ENCODE data around the gene YAP1.
"Not testable (repeated sequence)": the region's sequence is repeated elsewhere in the genome, so short reads cannot be mapped to it uniquely, and the experiment has no call there.

The YAP1 gene

GRCh38 chr11:102243399-102243884 lies 133.2 kb downstream of the YAP1 start:
- DNase-seq, result no peak

- no peak for DNase-seq
Observed at GRCh38 chr11:102244681-102245409, 134.6 kb downstream of the YAP1 start.

- no peak for DNase-seq
Observed at GRCh38 chr11:102251423-102251822, 141.2 kb downstream of the YAP1 start.

GRCh38 chr11:102252339-102252891 lies 142.2 kb downstream of the YAP1 start:
- DNase-seq, result no peak

GRCh38 chr11:102253020-102253715 lies 142.9 kb downstream of the YAP1 start:
- DNase-seq, result no peak

- DNase-seq, result no peak
Observed at GRCh38 chr11:102254047-102254446, 143.8 kb downstream of the YAP1 start.

GRCh38 chr11:102256251-102256650 lies 146.0 kb downstream of the YAP1 start:
- no peak for DNase-seq

- no peak for DNase-seq
Observed at GRCh38 chr11:102260241-102260640, 150.0 kb downstream of the YAP1 start.

- no peak for DNase-seq
Observed at GRCh38 chr11:102263379-102264003, 153.2 kb downstream of the YAP1 start.

- DNase-seq, result not testable (repeated sequence)
Observed at GRCh38 chr11:102264704-102265103, 154.5 kb downstream of the YAP1 start.

GRCh38 chr11:102266099-102266498 lies 155.9 kb downstream of the YAP1 start:
- no peak for DNase-seq

- no peak for DNase-seq
Observed at GRCh38 chr11:102267609-102268008, 157.4 kb downstream of the YAP1 start.

GRCh38 chr11:102268083-102268984 lies 158.1 kb downstream of the YAP1 start:
- peak in 6 of 14 donors; percentile 2 to 23 (median 14) for DNase-seq

- DNase-seq, result no peak
Observed at GRCh38 chr11:102268985-102269470, 158.8 kb downstream of the YAP1 start.

GRCh38 chr11:102269927-102270326 lies 159.7 kb downstream of the YAP1 start:
- no peak for DNase-seq

GRCh38 chr11:102272047-102272824 lies 162.0 kb downstream of the YAP1 start:
- no peak for DNase-seq

- DNase-seq, result no peak
Observed at GRCh38 chr11:102274628-102275027, 164.4 kb downstream of the YAP1 start.

GRCh38 chr11:102276362-102276761 lies 166.1 kb downstream of the YAP1 start:
- no peak for DNase-seq

GRCh38 chr11:102276783-102277182 lies 166.5 kb downstream of the YAP1 start:
- no peak for DNase-seq

- no peak for DNase-seq
Observed at GRCh38 chr11:102279641-102280170, 169.5 kb downstream of the YAP1 start.
